ENCODE data around the gene POF1B.

Gene POF1B

DNA sequence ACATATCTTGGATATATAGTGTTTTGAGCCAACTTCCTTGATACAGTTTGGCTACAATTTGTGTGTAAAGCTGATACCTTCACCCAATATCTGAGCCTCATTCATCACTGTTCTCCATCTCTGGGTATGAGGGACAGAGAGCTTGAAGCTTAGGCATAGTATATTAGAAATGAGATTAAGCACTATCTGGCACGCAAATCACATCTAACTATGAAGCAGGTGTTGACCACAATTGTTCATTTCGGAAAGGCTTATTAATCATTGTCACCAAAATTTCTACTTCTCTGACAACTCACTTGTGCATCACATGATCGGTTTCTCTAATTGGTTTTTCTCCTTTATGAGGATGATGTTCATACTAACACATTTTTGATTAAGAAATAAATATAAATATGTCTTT is 2.1 kb upstream of the POF1B start:
- Histone ChIP-seq H3K27ac (no peak overlapping the region), H3K36me3 (replicated peaks) (no peaks in the 10 kb centered on the region), H3K27me3 (replicated peaks) (no peaks in the 10 kb centered on the region), H3K4me3 (ENCODE audit: low read depth, low read length) (no peak overlapping the region)
- no peak for DNase-seq
- TF ChIP-seq, protein P1, sequence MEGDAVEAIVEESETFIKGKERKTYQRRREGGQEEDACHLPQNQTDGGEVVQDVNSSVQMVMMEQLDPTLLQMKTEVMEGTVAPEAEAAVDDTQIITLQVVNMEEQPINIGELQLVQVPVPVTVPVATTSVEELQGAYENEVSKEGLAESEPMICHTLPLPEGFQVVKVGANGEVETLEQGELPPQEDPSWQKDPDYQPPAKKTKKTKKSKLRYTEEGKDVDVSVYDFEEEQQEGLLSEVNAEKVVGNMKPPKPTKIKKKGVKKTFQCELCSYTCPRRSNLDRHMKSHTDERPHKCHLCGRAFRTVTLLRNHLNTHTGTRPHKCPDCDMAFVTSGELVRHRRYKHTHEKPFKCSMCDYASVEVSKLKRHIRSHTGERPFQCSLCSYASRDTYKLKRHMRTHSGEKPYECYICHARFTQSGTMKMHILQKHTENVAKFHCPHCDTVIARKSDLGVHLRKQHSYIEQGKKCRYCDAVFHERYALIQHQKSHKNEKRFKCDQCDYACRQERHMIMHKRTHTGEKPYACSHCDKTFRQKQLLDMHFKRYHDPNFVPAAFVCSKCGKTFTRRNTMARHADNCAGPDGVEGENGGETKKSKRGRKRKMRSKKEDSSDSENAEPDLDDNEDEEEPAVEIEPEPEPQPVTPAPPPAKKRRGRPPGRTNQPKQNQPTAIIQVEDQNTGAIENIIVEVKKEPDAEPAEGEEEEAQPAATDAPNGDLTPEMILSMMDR (IDR thresholded peaks at IDR 0.05; ENCODE audit: low read depth, low read length, missing control alignments), result no peak
- in situ Hi-C loops (cut with HindIII; ENCODE audit: low pct_ligation_motif_present, low sequenced_read_pairs), result no loop called here

DNA sequence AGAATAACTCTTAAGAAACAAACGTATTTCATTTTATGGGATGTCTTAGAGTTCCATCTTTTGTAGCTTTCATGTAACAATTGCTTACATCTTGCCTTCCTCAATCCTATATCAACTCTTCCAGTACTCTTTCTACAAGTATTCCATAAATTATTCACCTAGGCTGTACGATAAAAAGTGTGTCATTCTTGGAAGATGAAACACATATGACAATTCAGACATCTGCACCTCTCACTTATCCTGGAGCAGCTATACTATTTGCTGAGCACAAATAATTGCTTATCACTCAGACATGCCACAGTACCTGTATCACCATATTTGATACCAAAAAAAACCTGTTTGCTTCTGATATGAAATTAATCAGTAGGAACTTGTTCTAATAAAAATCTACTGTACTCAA is 1.0 kb downstream of the POF1B start:
- Histone ChIP-seq H3K36me3 (replicated peaks) (no peaks in the 10 kb centered on the region), H3K27ac (no peak overlapping the region), H3K27me3 (replicated peaks) (no peaks in the 10 kb centered on the region), H3K4me3 (ENCODE audit: low read depth, low read length) (no peak overlapping the region)
- in situ Hi-C loops (cut with HindIII; ENCODE audit: low pct_ligation_motif_present, low sequenced_read_pairs), result no loop called here
- DNase-seq, result no peak
- TF ChIP-seq, protein P1 (IDR thresholded peaks at IDR 0.05; ENCODE audit: low read depth, low read length, missing control alignments), result no peak

DNA sequence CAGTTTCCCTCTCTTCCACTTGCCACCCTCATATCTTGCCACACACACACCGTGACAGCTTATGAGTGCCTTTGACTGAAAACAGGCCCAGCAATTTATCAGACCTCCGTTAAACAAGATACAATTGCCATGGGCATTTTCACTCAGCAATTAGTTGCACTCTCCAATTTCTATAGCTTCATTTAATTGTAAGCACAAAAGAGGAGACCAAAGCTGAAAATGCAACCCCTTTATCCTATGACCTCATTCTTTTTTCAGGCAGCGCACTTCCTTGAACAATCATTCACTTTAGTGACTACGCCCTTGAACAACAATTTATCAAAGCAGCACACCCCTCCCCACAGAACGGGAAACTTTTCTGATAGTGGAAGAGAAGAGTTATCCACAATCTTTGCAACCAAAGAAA is 4.1 kb downstream of the POF1B start:
- Histone ChIP-seq H3K36me3 (replicated peaks) (no peaks in the 10 kb centered on the region), H3K27me3 (replicated peaks) (no peaks in the 10 kb centered on the region), H3K27ac (no peak overlapping the region), H3K4me3 (ENCODE audit: low read depth, low read length) (no peak overlapping the region)
- DNase-seq, result no peak
- TF ChIP-seq, protein P1 (IDR thresholded peaks at IDR 0.05; ENCODE audit: low read depth, low read length, missing control alignments), result no peak
- in situ Hi-C loops (cut with HindIII; ENCODE audit: low pct_ligation_motif_present, low sequenced_read_pairs), result no loop called here

DNA sequence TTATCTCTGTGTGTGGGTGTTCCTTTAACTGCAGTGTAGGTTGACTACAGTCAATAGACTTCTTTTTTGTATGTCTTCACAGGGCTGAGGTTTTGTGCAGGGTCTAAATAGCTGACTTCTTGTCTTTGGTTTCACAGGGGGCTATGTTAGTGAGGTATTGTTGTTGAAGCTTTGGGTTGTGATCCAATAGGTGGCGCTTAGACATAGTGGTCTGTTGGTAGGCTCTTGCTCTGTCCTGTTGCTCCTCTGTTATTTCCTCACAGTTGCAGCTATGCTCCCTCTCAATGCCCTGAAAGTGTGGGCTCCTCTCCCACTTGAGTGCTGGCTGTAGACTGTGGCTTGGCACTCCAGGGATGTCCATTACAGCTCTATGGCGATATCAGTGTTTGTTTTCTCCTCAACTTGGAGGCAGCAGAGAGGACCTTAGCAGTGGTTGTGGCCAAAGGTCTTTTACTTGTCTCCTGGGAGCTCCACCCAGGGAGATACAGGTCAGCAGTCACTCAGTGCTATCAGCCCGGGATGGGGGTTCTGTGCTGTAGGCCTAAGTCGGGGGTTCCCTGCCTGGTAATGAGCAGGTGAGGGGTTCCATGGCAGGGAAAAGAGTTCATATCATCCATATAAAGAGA is 14.0 kb downstream of the POF1B start:
- no peaks in the 10 kb centered on the region for H3K27me3 ChIP-seq (replicated peaks)
- no peak overlapping the region for H3K27ac ChIP-seq
- no peak overlapping the region for H3K4me3 ChIP-seq (ENCODE audit: low read depth, low read length)
- no peak for DNase-seq
- in situ Hi-C loops (cut with HindIII; ENCODE audit: low pct_ligation_motif_present, low sequenced_read_pairs), result no loop called here
- TF ChIP-seq, protein P1 (IDR thresholded peaks at IDR 0.05; ENCODE audit: low read depth, low read length, missing control alignments), result no peak
- H3K36me3 ChIP-seq (replicated peaks), result no peaks in the 10 kb centered on the region

DNA sequence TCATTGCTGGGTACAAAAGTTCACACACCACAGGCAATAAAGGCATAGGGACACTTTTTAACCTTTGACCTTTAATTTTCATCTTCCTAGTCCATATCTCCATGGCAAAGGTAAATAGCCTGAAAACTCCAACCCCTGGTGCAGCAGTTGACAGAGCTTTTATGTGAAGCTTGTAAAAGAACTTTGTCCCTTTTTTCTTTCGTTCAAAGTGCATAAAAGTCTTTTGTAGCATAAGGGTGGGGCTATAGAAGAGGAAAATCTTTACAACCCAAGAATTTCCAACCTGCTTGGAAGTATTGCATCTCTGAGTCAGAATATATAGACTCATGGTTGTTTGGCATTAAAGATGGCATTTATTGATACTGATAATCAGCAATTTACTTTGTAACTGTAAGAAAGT is 20.4 kb downstream of the POF1B start:
- Histone ChIP-seq H3K27me3 (replicated peaks) (no peaks in the 10 kb centered on the region), H3K4me3 (ENCODE audit: low read depth, low read length) (no peak overlapping the region), H3K27ac (no peak overlapping the region), H3K36me3 (replicated peaks) (no peaks in the 10 kb centered on the region)
- in situ Hi-C loops (cut with HindIII; ENCODE audit: low pct_ligation_motif_present, low sequenced_read_pairs), result no loop called here
- TF ChIP-seq, protein P1 (IDR thresholded peaks at IDR 0.05; ENCODE audit: low read depth, low read length, missing control alignments), result no peak
- no peak for DNase-seq

DNA sequence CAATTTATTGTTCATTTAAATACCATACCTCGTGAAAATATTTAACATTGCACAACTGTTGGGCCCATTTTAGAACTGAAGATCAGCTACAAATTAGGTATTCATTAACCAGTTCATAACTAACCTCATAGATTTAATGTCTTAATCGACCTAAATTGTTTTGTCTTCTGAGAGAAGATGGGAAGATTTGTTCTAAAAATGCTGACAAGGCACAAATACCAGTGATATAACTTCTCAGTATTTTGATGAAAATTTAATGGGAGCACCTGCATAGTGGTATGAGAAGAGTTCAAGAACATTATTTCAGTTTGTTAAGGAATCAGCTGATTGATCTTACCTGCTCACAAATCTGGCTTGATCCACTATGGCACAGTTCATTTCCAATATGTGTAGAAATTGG is 33.9 kb downstream of the POF1B start:
- Histone ChIP-seq H3K4me3 (ENCODE audit: low read depth, low read length) (no peak overlapping the region), H3K36me3 (replicated peaks) (no peaks in the 10 kb centered on the region), H3K27ac (no peak overlapping the region), H3K27me3 (replicated peaks) (no peaks in the 10 kb centered on the region)
- in situ Hi-C loops (cut with HindIII; ENCODE audit: low pct_ligation_motif_present, low sequenced_read_pairs), result no loop called here
- TF ChIP-seq, protein P1 (IDR thresholded peaks at IDR 0.05; ENCODE audit: low read depth, low read length, missing control alignments), result no peak
- DNase-seq, result no peak
